NCI-H128 (cell line): ENCODE results near the gene SLC12A8.

ENCODE experiments used
- DNase-seq: peaks from one replicate; lab custom pipeline; 2025; ENCODE audit not compliant: unreplicated experiment; lab: John Stamatoyannopoulos, UW

SLC12A8 gene

GRCh38 chr3:125188955-125189354, 23.6 kb downstream of the SLC12A8 start:
- DNase-seq, result no peak

GRCh38 chr3:125187599-125187910, 25.0 kb downstream of the SLC12A8 start:
- no peak for DNase-seq

GRCh38 chr3:125186800-125187598, 25.5 kb downstream of the SLC12A8 start:
- no peak for DNase-seq

GRCh38 chr3:125186261-125186787, 26.2 kb downstream of the SLC12A8 start:
- no peak for DNase-seq

- DNase-seq, result no peak
Measured at GRCh38 chr3:125185805-125186204, 26.7 kb downstream of the SLC12A8 start.

GRCh38 chr3:125179884-125180240, 32.7 kb downstream of the SLC12A8 start:
- no peak for DNase-seq

- no peak for DNase-seq
Measured at GRCh38 chr3:125179143-125179883, 33.2 kb downstream of the SLC12A8 start.

- DNase-seq, result no peak
Measured at GRCh38 chr3:125177746-125178145, 34.8 kb downstream of the SLC12A8 start.

- no peak for DNase-seq
Measured at GRCh38 chr3:125175295-125176078, 37.1 kb downstream of the SLC12A8 start.

- DNase-seq, result no peak
Measured at GRCh38 chr3:125172346-125172745, 40.2 kb downstream of the SLC12A8 start.

GRCh38 chr3:125168711-125169393, 43.7 kb downstream of the SLC12A8 start:
- DNase-seq, result no peak

- DNase-seq, result no peak
Measured at GRCh38 chr3:125166599-125167136, 45.9 kb downstream of the SLC12A8 start.

GRCh38 chr3:125165948-125166553, 46.5 kb downstream of the SLC12A8 start:
- no peak for DNase-seq

- no peak for DNase-seq
Measured at GRCh38 chr3:125165189-125165947, 47.2 kb downstream of the SLC12A8 start.

- DNase-seq, result no peak
Measured at GRCh38 chr3:125163739-125164601, 48.6 kb downstream of the SLC12A8 start.

GRCh38 chr3:125161607-125162219, 50.8 kb downstream of the SLC12A8 start:
- no peak for DNase-seq

GRCh38 chr3:125160606-125161371, 51.8 kb downstream of the SLC12A8 start:
- no peak for DNase-seq
